NCI-H1436 (cell line): ENCODE data around the gene MYZAP.
"Not testable (repeated sequence)": the region's sequence is repeated elsewhere in the genome, so short reads cannot be mapped to it uniquely, and the experiment has no call there.

Source experiments
- DNase-seq: peaks from one replicate; lab custom pipeline; 2025; lab: John Stamatoyannopoulos, UW

The MYZAP gene

GRCh38 chr15:57592836-57593420 lies 1.2 kb downstream of the MYZAP start:
- no peak for DNase-seq

GRCh38 chr15:57594479-57594878 lies 2.8 kb downstream of the MYZAP start:
- DNase-seq = no peak

- no peak for DNase-seq
Measured at GRCh38 chr15:57595011-57595866, 3.5 kb downstream of the MYZAP start.

DNA sequence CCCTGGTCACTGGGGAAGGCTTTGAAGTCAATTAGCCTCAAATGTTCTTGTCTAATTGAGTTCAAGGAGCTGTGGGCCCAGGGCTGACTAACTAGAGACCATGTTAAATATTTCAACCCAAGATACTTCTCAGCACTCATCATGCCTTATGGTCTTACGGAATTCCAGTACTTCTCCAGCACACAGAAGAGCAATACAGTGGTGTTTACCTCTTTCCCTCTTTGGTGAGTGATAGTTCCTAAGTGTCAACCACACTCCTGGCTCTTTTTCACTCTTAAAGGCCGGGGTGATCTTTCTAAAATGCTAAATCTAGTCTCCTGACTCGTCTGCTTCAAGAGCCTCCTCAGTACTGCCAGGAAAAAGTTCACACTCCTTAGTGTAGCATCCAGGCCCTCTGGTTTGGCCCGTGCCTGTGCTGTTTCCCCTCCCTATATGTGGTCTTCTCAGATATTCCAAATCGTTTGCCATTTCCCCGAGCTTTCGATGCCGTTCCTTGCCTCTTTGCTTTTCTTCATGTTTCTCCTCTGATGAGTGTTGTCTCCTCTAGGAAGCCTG lies 4.7 kb downstream of the MYZAP start:
- no peak for DNase-seq

DNA sequence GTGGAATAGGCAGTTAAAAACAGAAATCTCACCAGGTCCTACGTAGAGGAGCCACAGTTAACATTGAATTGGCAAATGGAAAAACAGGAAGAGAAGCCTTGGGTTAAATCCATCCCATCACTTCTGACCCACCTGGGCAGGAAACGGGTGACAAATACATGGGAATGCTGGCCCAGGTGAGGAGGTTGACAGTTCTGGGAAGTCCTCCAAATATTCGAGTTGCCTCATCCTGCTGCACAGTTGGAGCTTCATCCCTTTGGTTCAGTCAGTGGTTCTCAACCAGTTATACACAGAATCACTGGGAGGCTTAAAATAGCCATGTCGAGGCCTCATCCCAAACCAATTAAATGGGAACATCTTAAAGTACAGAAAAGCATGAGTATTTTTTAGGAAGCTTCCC lies 5.3 kb downstream of the MYZAP start:
- no peak for DNase-seq

- DNase-seq = no peak
Measured at GRCh38 chr15:57597431-57597830, 5.7 kb downstream of the MYZAP start.

DNA sequence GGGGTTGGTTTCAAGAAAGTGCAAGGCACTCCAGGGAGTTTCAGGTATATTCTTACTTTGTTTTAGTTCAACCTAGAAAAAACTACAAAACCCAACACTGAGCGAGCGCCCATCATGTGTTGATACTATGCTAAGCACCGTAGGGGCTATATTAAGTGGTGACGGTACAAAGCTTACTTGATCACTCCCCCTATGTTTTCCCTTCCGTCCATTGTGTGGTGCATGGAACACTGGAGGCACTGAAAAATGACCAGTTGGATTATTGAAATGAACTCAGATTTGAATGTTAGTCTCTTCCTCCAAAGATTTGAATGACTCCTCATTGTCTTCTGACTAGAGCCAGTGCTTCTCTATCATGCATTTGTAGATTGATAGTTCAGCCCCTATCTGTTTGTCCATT lies 6.6 kb downstream of the MYZAP start:
- no peak for DNase-seq

DNA sequence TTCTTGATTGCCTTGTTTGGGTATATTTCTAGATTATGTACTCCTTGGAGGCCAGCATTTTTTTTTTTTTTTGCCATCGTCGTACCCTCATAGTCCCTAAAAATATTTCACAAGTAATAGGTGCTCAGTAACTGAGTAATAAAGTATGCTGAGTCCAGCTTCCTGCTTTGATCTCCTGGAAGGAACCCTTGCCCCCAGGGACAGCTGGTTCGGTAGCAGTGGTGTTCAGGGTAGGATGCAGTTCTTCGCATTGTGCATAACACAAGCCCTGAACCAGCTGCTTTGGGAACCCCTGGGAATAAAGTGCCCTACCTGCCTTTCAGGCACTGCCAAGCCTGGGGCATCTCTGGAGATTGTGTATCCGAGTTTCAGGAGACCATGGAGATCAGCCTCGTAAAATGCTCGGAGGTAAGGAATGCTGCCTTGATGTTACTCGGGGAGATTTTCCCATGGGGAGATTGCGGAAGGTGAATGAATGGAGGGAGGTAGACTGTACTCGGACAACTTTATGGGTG lies 7.6 kb downstream of the MYZAP start:
- no peak for DNase-seq

GRCh38 chr15:57600197-57600596 lies 8.5 kb downstream of the MYZAP start:
- no peak for DNase-seq

DNA sequence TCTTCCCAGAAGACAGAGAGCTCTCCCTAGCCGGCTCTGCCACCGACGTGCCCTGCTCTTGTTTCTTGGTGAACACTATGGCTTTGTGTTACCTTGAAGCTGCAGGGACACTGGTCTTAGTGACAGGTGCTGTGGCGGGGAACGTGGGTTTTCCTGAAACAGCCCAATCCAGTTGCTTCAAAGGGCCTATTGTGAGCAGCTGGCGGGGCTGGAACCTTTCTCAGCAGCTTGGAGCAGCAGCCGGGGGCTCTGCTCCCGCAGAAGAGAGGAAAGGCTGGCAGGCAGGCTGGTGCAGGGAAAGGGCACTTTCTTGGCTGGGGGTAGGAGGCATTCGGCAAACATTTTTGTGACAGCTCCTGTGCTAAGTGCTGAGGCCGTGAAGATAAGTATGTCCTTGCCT lies 12.8 kb downstream of the MYZAP start:
- no peak for DNase-seq

GRCh38 chr15:57605491-57605890 lies 13.8 kb downstream of the MYZAP start:
- no peak for DNase-seq

DNA sequence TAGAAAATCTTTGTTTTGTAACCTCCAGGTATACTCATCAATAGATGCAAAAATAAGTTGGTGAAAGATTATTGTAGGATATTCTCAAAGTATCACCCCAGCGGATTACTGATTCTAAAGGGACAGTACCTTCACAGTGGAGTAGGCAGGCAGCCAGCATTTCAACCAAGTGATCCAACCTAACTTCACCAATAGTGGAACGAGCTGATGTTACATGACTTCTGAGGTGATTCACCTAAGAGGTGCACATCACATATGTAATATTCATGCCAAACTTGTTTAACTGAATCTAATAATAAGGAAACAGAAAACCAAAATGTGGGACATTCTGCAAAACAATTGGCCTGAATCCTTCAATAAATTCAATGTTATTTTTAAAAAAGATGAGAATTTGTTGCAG lies 14.3 kb downstream of the MYZAP start:
- no peak for DNase-seq

GRCh38 chr15:57606816-57607215 lies 15.1 kb downstream of the MYZAP start:
- DNase-seq = no peak

DNA sequence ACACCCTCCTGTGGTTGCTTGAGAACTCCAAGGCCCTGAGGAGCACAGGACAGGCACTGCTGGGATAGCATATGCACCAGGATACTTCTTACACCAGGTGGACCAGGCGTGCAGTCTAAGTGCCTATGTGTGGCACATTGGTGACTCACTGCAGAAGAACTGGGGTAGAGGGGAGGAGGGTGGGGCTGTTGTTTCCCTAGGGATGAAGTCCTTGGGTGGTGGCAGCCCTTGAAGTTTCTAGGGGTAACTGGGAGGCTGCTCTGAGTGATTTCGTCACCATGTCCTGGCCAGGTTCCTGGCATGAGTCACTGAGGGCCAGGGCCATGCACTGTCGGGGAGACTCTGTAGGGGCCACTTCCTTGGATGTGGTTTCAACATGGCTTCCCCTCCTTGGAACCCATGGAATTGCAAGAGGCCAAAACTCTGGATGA lies 15.9 kb downstream of the MYZAP start:
- DNase-seq = no peak

DNA sequence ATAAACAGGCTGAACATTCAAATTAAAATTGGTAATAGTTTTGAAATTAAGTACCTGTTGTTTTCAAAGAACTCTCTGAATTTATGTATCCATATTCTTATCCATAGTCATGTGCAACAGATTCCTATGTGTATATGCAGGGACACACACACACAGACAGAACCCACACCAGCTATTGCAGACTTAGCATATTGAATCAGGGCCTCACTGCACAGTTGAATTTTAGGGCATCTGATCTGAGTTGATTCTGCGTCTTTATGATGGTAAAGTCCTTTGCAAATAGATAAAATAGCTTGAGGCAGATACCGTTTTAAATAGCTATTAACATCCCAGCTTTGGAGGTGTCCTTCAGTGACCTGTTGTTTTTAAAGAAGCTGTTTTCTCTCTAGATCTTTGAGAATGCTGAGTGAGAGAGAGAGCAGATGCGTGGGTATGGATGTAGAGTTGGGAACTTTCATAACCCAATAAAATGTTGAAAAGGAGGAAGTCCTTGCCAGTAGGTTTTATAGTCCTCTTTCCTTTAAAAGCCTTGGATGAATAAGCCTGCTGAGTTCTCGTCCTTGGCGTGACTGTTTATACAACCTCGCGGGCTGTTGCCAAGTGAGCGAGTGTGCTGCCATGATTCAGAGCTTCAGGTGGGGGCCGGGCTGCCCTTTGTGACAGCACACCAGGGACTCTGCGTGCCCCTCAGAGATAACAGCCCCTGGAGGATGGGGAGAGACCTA lies 18.3 kb downstream of the MYZAP start:
- no peak for DNase-seq

GRCh38 chr15:57611123-57611522 lies 19.4 kb downstream of the MYZAP start:
- DNase-seq = no peak

GRCh38 chr15:57611938-57612337 lies 20.2 kb downstream of the MYZAP start:
- DNase-seq = no peak

- no peak for DNase-seq
Measured at GRCh38 chr15:57614241-57614640, 22.5 kb downstream of the MYZAP start.

DNA sequence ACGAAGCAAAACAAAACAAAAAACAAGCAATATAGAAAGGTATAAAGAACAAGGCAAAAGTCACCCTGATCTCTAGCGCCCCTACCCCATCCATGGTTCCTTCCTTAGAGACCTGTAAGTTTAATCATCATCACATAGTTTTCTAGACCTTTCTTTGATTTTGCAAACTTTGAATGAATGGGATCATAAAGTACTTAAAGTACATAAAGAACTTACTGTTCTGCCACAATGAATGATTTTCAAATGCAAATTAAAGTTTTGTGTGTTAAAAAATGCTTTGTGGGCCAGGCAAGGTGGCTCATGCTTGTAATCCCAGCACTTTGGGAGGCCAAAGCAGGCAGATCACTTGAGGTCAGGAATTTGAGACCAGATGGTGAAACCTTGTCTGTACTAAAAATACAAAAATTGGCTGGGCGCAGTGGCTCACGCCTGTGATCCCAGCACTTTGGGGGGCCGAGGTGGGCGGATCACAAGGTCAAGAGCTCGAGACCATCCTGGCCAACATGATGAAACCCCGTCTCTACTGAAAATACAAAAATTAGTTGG lies 24.3 kb downstream of the MYZAP start:
- DNase-seq = not testable (repeated sequence)

DNA sequence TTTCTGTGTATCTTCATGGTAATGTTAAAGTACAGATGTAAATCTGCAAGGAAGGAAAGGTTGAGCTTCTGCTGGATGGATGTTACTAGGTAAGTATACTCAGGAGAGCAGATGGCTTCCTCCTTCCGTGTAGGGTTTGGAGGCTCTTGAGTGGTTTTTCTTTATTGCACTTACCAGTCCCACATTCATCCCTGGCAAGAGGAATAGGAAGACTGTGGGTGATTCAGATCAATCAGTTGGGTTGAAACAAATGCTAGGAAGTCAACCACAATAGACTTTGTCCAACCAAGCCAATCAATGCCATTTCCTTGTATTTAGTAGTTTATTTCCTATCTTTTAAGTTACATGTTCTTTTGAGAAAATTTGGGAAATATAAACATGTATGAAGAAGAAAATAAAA lies 26.6 kb downstream of the MYZAP start:
- no peak for DNase-seq

GRCh38 chr15:57619746-57620145 lies 28.0 kb downstream of the MYZAP start:
- no peak for DNase-seq

DNA sequence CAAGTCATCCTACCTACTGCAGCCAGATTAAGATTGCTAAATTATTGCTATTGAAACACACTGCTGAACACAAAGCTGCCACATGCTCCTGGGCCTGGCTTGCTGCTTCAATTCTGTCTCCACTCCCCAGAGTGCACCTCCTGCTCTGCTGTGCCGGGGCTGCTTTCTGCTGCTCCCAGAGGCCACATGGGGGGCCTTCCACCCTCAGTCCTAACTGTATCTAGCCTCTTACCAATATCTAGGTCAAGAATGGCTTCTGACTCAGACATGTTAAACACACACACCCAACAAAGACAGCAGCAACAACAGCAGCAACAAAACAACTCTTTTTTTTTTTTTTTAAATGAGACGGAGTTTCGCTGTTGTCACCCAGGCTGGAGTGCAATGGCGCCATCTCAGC lies 33.0 kb downstream of the MYZAP start:
- DNase-seq = no peak
